GM12878 (cell line): ENCODE results near the gene ZFP62. TPM values are rescaled to one million over a fixed set of nuclear protein-coding genes. Genes with fewer than 3 reads are reported as not detected.
A peak's percentile ranks its signal among the peaks of the same experiment; 100 is the strongest.

Experiments
- CHD1 ChIP-seq: IDR thresholded peaks from 2 replicates; pipeline ENCODE4 v1.6.1; 2012; ENCODE audit warnings: low read depth, low read length, improper control_type of control experiment
- DPF2 ChIP-seq: fragments of 450-650 bp; IDR thresholded peaks from 2 replicates; pipeline ENCODE4 v1.6.1; 2017; ENCODE audit warnings: mild to moderate bottlenecking
- EED ChIP-seq: sonication (generic); IDR thresholded peaks from 2 replicates; pipeline ENCODE4 v1.6.1; 2016; ENCODE audit warnings: antibody characterized with exemption, low read depth
- EGR1 ChIP-seq, 2 experiments: IDR thresholded peaks; 1 replicate in 1 of 2; 2 replicates in 1 of 2; pipeline ENCODE4 v1.6.1; 2011 to 2012; ENCODE audit warnings: low read depth in 2 of 2, low read length in 2 of 2, borderline replicate concordance in 1 of 2, mild to moderate bottlenecking in 1 of 2, moderate library complexity in 1 of 2
- GATAD2B ChIP-seq: fragments of 450-650 bp; conservative IDR thresholded peaks from 2 replicates; pipeline ENCODE4 v1.6.1; 2017; ENCODE audit warnings: low read depth, mild to moderate bottlenecking, moderate library complexity
- HSF1 ChIP-seq: fragments of 150-350 bp; IDR thresholded peaks from 2 replicates; pipeline ENCODE4 v1.6.1; 2014; ENCODE audit warnings: mild to moderate bottlenecking, low read depth, low read length
- IRF4 ChIP-seq: IDR thresholded peaks from 2 replicates; pipeline ENCODE4 v1.6.1; 2011; ENCODE audit warnings: low read depth, low read length
- KDM1A ChIP-seq: fragments of 200-600 bp; sonication (generic); IDR thresholded peaks from 2 replicates; pipeline ENCODE4 v1.6.1; 2016; ENCODE audit warnings: borderline replicate concordance
- MXI1 ChIP-seq: fragments of 150-350 bp; IDR thresholded peaks from 2 replicates; pipeline ENCODE4 v1.6.1; 2011; ENCODE audit warnings: low read depth, mild to moderate bottlenecking, inconsistent platforms, low read length, improper control_type of control experiment
- NBN ChIP-seq: fragments of 450-650 bp; IDR thresholded peaks from 2 replicates; pipeline ENCODE4 v1.6.1; 2016
- RCOR1 ChIP-seq: conservative IDR thresholded peaks from 2 replicates; pipeline ENCODE4 v1.6.1; 2012; ENCODE audit warnings: low read depth, low read length, improper control_type of control experiment
- ZZZ3 ChIP-seq: IDR thresholded peaks from 2 replicates; pipeline ENCODE4 v1.6.1; 2011; ENCODE audit warnings: low read depth; ENCODE audit not compliant: control insufficient read depth, insufficient read length
- polyA plus RNA-seq, 11 experiments: library from polyadenylated mRNA; depleted of rRNA in 4 of 11; unstranded in 6 of 11; stranded (reverse) in 5 of 11; fragments of >200 nt; fragmentation: Nextera tagmentation in 4 of 11; fragmentation: Illumina TruSeq in 1 of 11; extraction: Ambion mirVana in 4 of 11; extraction: Trizol in 1 of 11; gene quantifications; 1 replicate in 1 of 11; 2 replicates in 10 of 11; pipeline versions ENCODE4 v1.2.1 to v1.2.3, GENCODE V29; 2011 to 2016; ENCODE audit warnings: inconsistent platforms in 2 of 11, missing spikeins in 2 of 11, low read depth in 1 of 11
- total RNA-seq, 4 experiments: library from RNA; depleted of rRNA in 3 of 4; stranded (reverse); fragments of >200 nt in 3 of 4; fragmentation: Illumina TruSeq in 1 of 4; extraction: Trizol in 1 of 4; gene quantifications; 2 replicates each; pipeline versions ENCODE4 v1.2.1 to v1.2.3, GENCODE V29; 2013 to 2021
- TF ChIP-seq, protein P1 (sequence below): fragments of 450-650 bp; conservative IDR thresholded peaks from 2 replicates; pipeline ENCODE4 v1.6.1; 2017; ENCODE audit warnings: mild to moderate bottlenecking, moderate library complexity
- TF ChIP-seq, protein P2 (sequence below): IDR thresholded peaks from 2 replicates; pipeline ENCODE4 v1.6.1; 2011; ENCODE audit warnings: low read depth, mild to moderate bottlenecking, low read length, moderate library complexity, borderline replicate concordance; ENCODE audit errors: extremely low read depth

ZFP62 gene
- total and polyA plus RNA-seq, 10 of the 15 experiments (the other 5 are each of a cell fraction or from before 2014, with no cell fraction given), result 9.2 to 39.7 (median 21.1) TPM

DNA sequence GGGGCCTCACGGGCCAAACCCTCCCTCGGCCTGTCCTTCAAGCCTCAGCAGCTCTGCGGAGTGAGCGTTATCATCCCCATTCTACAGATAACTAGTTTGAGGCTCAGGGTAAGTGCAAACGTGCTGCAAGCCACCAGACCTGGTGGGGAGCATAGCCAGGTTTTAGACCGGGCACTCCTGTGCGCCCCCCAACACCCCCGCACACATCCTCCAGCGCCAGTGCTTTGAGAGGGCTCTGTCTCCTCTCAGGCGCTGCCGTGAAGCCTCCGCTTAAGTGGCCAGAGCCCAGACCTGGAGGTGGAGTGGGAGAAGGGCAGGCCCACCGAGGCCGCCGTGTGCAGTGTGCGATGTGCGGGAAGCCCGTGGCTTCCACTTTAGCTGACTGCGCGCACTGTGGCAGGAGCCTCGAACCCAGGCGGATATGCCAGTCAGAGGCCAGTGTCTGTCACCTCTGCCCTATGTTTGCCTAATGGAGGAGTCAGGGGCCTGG lies 56.9 kb downstream of the ZFP62 start (continued):
- TF ChIP-seq, protein P1, sequence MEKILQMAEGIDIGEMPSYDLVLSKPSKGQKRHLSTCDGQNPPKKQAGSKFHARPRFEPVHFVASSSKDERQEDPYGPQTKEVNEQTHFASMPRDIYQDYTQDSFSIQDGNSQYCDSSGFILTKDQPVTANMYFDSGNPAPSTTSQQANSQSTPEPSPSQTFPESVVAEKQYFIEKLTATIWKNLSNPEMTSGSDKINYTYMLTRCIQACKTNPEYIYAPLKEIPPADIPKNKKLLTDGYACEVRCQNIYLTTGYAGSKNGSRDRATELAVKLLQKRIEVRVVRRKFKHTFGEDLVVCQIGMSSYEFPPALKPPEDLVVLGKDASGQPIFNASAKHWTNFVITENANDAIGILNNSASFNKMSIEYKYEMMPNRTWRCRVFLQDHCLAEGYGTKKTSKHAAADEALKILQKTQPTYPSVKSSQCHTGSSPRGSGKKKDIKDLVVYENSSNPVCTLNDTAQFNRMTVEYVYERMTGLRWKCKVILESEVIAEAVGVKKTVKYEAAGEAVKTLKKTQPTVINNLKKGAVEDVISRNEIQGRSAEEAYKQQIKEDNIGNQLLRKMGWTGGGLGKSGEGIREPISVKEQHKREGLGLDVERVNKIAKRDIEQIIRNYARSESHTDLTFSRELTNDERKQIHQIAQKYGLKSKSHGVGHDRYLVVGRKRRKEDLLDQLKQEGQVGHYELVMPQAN, result no peak
- TF ChIP-seq ZZZ3 (no peak), KDM1A (peak; percentile 83), GATAD2B (0 out of 2 replicates have a peak, but pooled peaks have one; percentile 62), MXI1 (no peak), EED (no peak), IRF4 (no peak), EGR1 (IDR thresholded peaks at IDR 0.05; ENCODE audit: borderline replicate concordance in 1 of 2, low read depth in 2 of 2, low read length in 2 of 2) (peak in 1 of 2 experiments; percentile 56; a peak in 1 of 3 replicates), NBN (0 out of 2 replicates have a peak, but pooled peaks have one; percentile 41), RCOR1 (no peak), DPF2 (0 out of 2 replicates have a peak, but pooled peaks have one; percentile 85), CHD1 (no peak), HSF1 (0 out of 2 replicates have a peak, but pooled peaks have one; percentile 5)
- TF ChIP-seq, protein P2, sequence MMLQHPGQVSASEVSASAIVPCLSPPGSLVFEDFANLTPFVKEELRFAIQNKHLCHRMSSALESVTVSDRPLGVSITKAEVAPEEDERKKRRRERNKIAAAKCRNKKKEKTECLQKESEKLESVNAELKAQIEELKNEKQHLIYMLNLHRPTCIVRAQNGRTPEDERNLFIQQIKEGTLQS, result no peak
- TF ChIP-seq, all 136 proteins: peak for 14
